Coronary artery (tissue), 2 donors: Measurements from ENCODE around the gene GAPDHS.
A peak's percentile ranks its signal among the peaks of the same experiment; 100 is the strongest.

ENCODE experiments used
- DNase-seq: peaks from one replicate; pipeline ENCODE4 v3.0.0-alpha.2; 2017; ENCODE audit warnings: low spot score
- H3K27ac ChIP-seq, 2 donors: fragments of 200-600 bp; sonication (generic); one replicate each; pipeline ENCODE4 v1.5.1; 2016 to 2019
- H3K4me3 ChIP-seq: fragments of 200-600 bp; sonication (generic); 2 replicates; pipeline ENCODE4 v1.5.1; 2016; ENCODE audit warnings: mild to moderate bottlenecking, moderate library complexity
- CTCF ChIP-seq: fragments of 200-600 bp; sonication (generic); IDR thresholded peaks from one replicate; pipeline ENCODE4 v1.5.1; 2019; ENCODE audit warnings: antibody characterized with exemption

GAPDHS gene

GRCh38 chr19:35500611-35501010, 32.6 kb upstream of the GAPDHS start:
- TF ChIP-seq CTCF = no peak
- H3K4me3 ChIP-seq = no peak overlapping the region
- no peak for DNase-seq
- no peak overlapping the region for H3K27ac ChIP-seq

- no peak overlapping the region for H3K27ac ChIP-seq
- no peak overlapping the region for H3K4me3 ChIP-seq
- DNase-seq = no peak
- TF ChIP-seq CTCF = no peak
These were observed 31.6 kb upstream of the GAPDHS start for GRCh38 chr19:35501684-35502083.

- no peak for TF ChIP-seq CTCF
- no peak overlapping the region for H3K27ac ChIP-seq
- no peak for DNase-seq
- H3K4me3 ChIP-seq = no peak overlapping the region
These were observed 30.5 kb upstream of the GAPDHS start for GRCh38 chr19:35502751-35503150.

- H3K4me3 ChIP-seq = no peak overlapping the region
- no peak for TF ChIP-seq CTCF
- no peak overlapping the region for H3K27ac ChIP-seq
- no peak for DNase-seq
These were observed 27.2 kb upstream of the GAPDHS start for GRCh38 chr19:35506011-35506410.

- Histone ChIP-seq H3K27ac (no peak overlapping the region), H3K4me3 (no peak overlapping the region)
- no peak for TF ChIP-seq CTCF
- DNase-seq = no peak
These were observed 25.7 kb upstream of the GAPDHS start for GRCh38 chr19:35507561-35507960.

GRCh38 chr19:35508129-35508528, 25.1 kb upstream of the GAPDHS start:
- H3K27ac ChIP-seq = no peak overlapping the region
- no peak for TF ChIP-seq CTCF

GRCh38 chr19:35509018-35509652, 24.1 kb upstream of the GAPDHS start:
- Histone ChIP-seq H3K4me3 (peak overlapping the region; percentile 62), H3K27ac (peak overlapping the region in 1 of 2 donors; percentile 30)
- DNase-seq = no peak
- TF ChIP-seq CTCF = no peak

More at GRCh38 chr19:35508129-35508528, 25.1 kb upstream of the GAPDHS start:
- no peak for DNase-seq
- no peak overlapping the region for H3K4me3 ChIP-seq
